ENCODE measurements around the gene GLRX. TPM values are rescaled to one million over a fixed set of nuclear protein-coding genes. Genes with fewer than 3 reads are reported as not detected.
A peak's percentile ranks its signal among the peaks of the same experiment; 100 is the strongest.

The GLRX gene
- total RNA-seq, 1 donor from 2014 or later, result 139 TPM

GRCh38 chr5:95808013-95808685 is 14.4 kb downstream of the GLRX start:
- no peak for DNase-seq
- peaks cover 11% of the 10 kb centered on the region for H3K36me3 ChIP-seq
- H3K27me3 ChIP-seq (ENCODE audit: low read depth), result no peaks in the 10 kb centered on the region
- H3K9me3 ChIP-seq (replicated peaks), result peaks cover 11% of the 10 kb centered on the region
- H3K27ac ChIP-seq (replicated peaks), result peak overlapping the region; percentile 91
- peaks cover 78% of the 10 kb centered on the region for H3K4me1 ChIP-seq
- intact Hi-C loops (cut with micrococcal nuclease), result no loop called here
- TF ChIP-seq CTCF (IDR thresholded peaks at IDR 0.05; ENCODE audit: borderline replicate concordance), result no peak
- peak overlapping the region; percentile 51 for H3K4me3 ChIP-seq

- TF ChIP-seq CTCF (IDR thresholded peaks at IDR 0.05; ENCODE audit: borderline replicate concordance), result no peak
- H3K4me3 ChIP-seq, result no peak overlapping the region
- no peaks in the 10 kb centered on the region for H3K27me3 ChIP-seq (ENCODE audit: low read depth)
- H3K4me1 ChIP-seq, result peaks cover 76% of the 10 kb centered on the region
- DNase-seq, result no peak
- peaks cover 11% of the 10 kb centered on the region for H3K9me3 ChIP-seq (replicated peaks)
- H3K27ac ChIP-seq (replicated peaks), result peak overlapping the region; percentile 91
- peaks cover 7% of the 10 kb centered on the region for H3K36me3 ChIP-seq
- intact Hi-C loops (cut with micrococcal nuclease), result no loop called here
Observed at GRCh38 chr5:95806687-95807086, 15.8 kb downstream of the GLRX start.

GRCh38 chr5:95804736-95805539 is 17.6 kb downstream of the GLRX start:
- H3K4me3 ChIP-seq, result no peak overlapping the region
- peaks cover 67% of the 10 kb centered on the region for H3K4me1 ChIP-seq
- H3K27ac ChIP-seq (replicated peaks), result peak overlapping the region; percentile 82
- H3K36me3 ChIP-seq, result peaks cover 5% of the 10 kb centered on the region
- intact Hi-C loops (cut with micrococcal nuclease), result no loop called here
- DNase-seq, result no peak
- no peaks in the 10 kb centered on the region for H3K27me3 ChIP-seq (ENCODE audit: low read depth)
- TF ChIP-seq CTCF (IDR thresholded peaks at IDR 0.05; ENCODE audit: borderline replicate concordance), result no peak
- H3K9me3 ChIP-seq (replicated peaks), result peaks cover 11% of the 10 kb centered on the region

DNA sequence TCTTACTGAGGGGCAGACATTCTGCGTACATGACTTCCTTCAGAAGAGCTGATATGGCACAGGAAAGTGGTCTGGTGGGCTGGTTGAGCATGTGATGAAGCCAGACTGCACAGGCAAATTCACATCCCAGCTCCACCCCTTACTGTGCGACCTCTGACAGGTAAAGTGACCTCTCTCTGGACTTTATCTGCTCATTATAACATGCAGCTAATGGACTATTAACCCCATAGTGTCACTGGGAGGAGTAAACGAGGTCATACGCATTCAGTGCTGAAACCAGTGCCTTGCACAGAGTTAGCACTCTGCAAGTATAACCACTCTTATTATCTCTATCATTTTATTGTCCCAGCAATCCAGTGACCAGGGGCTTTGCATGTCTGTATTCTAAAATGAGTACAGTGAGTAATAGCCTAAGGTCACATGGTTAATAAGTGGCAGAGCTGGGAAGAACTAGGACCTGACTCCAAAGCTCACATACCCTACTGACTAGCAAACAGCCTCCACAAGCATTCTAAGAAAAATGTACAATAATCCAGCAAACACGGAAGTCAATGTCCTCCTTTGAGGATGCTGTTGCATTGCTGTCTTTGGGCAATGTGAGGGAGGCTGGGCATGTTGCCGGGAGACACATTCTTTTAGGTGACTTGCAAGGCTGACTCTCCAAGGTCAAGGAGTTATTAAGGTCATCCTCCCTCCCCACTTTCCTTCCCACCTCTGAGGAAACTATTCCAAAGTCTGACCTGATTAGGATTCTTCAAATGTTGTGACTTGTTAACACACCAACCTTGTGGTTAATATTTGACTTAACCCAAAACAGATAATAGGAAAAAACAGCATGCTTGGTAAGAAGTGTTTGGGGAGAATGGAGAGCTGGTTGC is 19.0 kb downstream of the GLRX start:
- no peak for DNase-seq
- H3K4me1 ChIP-seq, result peaks cover 53% of the 10 kb centered on the region
- no peaks in the 10 kb centered on the region for H3K27me3 ChIP-seq (ENCODE audit: low read depth)
- peaks cover 5% of the 10 kb centered on the region for H3K36me3 ChIP-seq
- intact Hi-C loops (cut with micrococcal nuclease), result no loop called here
- peaks cover 11% of the 10 kb centered on the region for H3K9me3 ChIP-seq (replicated peaks)
- no peak for TF ChIP-seq CTCF (IDR thresholded peaks at IDR 0.05; ENCODE audit: borderline replicate concordance)
- no peak overlapping the region for H3K4me3 ChIP-seq
- peak overlapping the region; percentile 82 for H3K27ac ChIP-seq (replicated peaks)

- TF ChIP-seq CTCF (IDR thresholded peaks at IDR 0.05; ENCODE audit: borderline replicate concordance), result no peak
- DNase-seq, result no peak
- Histone ChIP-seq H3K4me1 (peaks cover 37% of the 10 kb centered on the region), H3K36me3 (peaks cover 5% of the 10 kb centered on the region), H3K4me3 (no peak overlapping the region), H3K27me3 (ENCODE audit: low read depth) (no peaks in the 10 kb centered on the region), H3K9me3 (replicated peaks) (peaks cover 11% of the 10 kb centered on the region), H3K27ac (replicated peaks) (peak overlapping the region; percentile 82)
- intact Hi-C loops (cut with micrococcal nuclease), result no loop called here
Observed at GRCh38 chr5:95801961-95802360, 20.6 kb downstream of the GLRX start.
